GM10266 (cell line): ENCODE measurements around the gene CLEC2A.

Experiments
- DNase-seq: peaks from one replicate; pipeline ENCODE4 v3.0.0; 2012; ENCODE audit errors: extremely low spot score
- TF ChIP-seq, protein P1 (sequence below): IDR thresholded peaks from 2 replicates; pipeline ENCODE4 v1.5.1; 2012; ENCODE audit warnings: mild to moderate bottlenecking, low read depth; ENCODE audit not compliant: control insufficient read depth, insufficient read depth; ENCODE audit errors: missing control alignments

The CLEC2A gene

DNA sequence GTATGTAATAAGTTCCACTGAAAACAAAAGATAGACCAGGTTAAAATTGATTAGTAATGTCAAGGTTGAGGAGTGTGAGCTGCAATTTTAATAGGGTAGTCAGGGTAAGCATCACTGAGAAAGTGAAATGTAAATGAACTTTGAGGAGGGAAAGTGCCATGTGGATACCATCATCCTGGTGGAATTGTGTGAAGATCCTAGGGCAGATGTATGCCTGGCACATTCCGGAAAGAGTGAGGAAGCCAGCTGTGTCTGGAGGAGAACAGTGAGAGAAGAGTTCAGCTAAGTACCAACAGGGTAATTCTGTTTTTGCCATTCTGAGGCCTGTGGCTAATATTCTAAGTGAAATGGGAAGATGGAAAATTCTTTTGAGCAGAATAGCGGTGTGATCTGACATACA lies 2.9 kb upstream of the CLEC2A start:
- no peak for DNase-seq
- TF ChIP-seq, protein P1, sequence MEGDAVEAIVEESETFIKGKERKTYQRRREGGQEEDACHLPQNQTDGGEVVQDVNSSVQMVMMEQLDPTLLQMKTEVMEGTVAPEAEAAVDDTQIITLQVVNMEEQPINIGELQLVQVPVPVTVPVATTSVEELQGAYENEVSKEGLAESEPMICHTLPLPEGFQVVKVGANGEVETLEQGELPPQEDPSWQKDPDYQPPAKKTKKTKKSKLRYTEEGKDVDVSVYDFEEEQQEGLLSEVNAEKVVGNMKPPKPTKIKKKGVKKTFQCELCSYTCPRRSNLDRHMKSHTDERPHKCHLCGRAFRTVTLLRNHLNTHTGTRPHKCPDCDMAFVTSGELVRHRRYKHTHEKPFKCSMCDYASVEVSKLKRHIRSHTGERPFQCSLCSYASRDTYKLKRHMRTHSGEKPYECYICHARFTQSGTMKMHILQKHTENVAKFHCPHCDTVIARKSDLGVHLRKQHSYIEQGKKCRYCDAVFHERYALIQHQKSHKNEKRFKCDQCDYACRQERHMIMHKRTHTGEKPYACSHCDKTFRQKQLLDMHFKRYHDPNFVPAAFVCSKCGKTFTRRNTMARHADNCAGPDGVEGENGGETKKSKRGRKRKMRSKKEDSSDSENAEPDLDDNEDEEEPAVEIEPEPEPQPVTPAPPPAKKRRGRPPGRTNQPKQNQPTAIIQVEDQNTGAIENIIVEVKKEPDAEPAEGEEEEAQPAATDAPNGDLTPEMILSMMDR, result no peak

DNA sequence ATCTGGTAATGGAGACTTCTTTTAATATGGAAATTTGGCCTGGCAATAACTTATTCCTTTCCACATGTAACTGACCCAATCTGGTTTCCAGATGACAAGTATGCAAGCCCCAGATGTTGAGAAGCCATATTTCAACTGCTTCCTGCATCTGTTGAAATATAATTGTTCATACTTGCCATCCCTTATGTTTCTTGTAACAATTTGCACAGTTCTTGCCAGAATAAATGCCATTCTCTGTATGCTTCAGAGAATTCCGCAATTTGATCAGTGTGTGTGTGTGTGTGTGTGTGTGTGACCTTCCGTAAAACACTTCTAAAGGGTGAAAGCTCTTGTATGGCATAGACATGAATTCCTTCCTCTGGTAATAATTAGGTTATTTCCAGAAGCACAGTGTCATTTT lies 1.8 kb upstream of the CLEC2A start:
- TF ChIP-seq, protein P1, result no peak
- no peak for DNase-seq

DNA sequence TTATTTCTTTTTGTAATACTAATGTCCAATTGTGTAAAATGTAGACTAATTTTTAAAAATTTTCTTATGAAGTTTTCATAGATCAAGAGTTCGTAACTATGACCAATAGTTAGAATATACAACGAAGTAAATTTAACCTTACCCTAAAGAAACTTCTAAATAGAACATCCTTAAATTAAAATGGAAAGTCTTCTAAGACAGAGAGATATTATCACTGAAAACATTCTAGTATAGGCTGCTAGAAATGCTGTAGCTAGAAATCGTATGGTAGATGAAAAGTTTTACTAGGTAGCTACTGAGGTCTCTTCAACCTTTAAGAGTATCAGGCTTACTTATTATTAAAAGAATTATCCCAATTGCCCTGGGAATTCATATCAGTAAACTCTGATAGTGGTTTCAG lies 925 bp downstream of the CLEC2A start:
- no peak for DNase-seq
- TF ChIP-seq, protein P1, result no peak

DNA sequence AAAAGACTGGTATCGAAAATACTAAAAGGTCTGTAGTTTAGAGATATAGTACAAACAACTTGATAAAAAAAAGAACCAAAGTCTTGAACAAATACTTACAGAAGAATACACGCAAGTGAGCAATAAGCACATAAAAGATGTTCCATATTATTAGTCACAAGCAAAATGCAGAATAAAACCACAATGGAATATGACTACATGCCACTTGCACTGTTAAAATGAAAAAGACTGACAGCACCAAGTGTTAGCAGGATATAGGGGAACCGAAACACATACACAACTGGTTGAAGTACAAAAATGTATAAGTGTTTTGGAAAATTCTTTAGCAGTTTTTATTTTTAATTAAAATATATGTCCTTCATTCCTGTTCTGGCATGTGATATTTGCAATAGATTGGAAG lies 3.6 kb downstream of the CLEC2A start:
- TF ChIP-seq, protein P1, result no peak
- no peak for DNase-seq

DNA sequence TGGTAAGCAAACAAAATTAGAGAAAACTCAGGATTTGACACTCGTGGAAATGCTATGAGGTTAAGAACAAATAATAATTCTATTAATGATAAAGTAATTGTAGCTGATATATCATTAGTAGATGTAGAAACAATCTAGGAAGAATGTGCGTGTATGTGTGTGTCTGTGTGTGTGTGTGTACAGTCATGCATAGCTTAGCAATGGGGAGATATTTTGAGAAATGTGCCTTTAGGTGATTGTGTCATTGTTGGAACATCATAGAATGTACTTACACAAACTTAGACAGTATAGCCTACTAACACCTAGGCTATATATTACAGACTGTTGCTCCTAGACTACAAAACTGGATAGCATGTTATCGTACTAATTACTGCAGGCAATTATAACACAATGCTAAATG lies 5.3 kb downstream of the CLEC2A start:
- TF ChIP-seq, protein P1, result no peak
- no peak for DNase-seq

DNA sequence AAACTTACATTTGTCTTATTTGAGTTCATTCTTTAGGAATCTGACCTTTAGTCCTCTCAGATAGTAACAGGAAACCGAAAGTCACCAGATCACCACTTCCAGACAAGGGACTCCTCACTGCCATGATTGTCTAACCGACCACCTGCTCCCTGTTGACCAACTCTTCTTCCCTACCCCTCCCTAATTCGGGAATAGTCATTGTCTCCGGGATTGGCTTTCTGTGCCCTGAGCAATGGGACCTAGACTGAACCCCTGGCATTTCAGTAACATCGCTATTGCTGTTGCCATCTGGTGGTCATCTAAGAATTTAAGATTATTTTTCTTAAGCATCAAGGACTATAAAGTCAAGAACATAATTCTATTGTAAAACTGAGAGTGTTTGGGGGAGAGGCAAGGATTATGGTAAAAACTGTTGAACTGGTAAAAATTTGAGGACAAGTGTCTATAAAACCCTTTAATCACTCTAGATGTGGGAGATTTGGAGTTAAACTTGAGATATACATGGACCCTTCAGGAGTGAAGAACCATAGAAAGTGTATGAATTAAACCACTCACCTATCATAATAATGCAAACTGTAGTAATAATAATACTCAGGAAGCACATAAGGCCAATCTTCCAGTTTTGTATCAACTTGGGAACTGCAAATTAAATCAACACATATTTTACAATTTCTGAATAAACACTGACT lies 6.3 kb downstream of the CLEC2A start:
- TF ChIP-seq, protein P1, result peak; percentile 45
- DNase-seq, result peak; percentile 24

DNA sequence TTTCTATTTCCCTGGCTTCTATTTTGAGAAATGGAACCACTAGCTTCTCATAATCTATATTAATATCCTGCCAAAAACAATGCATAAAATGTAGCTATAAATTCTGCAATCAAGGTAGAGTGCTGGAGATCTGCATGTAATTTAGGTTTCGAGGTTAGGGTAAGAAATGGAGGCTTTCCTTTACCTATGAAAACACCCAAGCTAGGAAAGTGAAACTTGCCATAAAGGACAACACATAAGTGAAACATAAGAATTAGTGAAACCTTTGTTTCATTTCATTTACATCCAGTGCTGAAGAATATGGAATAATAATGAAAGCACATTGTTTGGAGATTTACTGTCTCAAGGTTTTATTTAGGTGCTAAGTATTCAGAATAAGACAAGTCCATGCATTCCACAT lies 9.7 kb downstream of the CLEC2A start:
- TF ChIP-seq, protein P1, result no peak
- DNase-seq, result no peak
